ENCODE measurements around the gene RALGAPA1. TPM values are rescaled to one million over a fixed set of nuclear protein-coding genes. Genes with fewer than 3 reads are reported as not detected.

RALGAPA1 gene
- polyA plus RNA-seq, 1 donor = 33.3 TPM

- WGBS (ENCODE audit: insufficient coverage, low lambda C conversion rate) = 100% methylated on average over 1 of the region's 1 CpG
- no peaks in the 10 kb centered on the region for H3K4me1 ChIP-seq (ENCODE audit: control insufficient read depth, insufficient read depth, low read length)
- no peaks in the 10 kb centered on the region for H3K9me3 ChIP-seq (ENCODE audit: control insufficient read depth, low read depth, low read length)
- H3K27me3 ChIP-seq (ENCODE audit: control insufficient read depth, insufficient read depth, low read length) = no peaks in the 10 kb centered on the region
- H3K4me3 ChIP-seq (ENCODE audit: low read length) = no peak overlapping the region
- no peak for DNase-seq
- H3K27ac ChIP-seq (ENCODE audit: low read length) = no peak overlapping the region
- H3K36me3 ChIP-seq (ENCODE audit: control insufficient read depth, insufficient read depth, low read length) = no peaks in the 10 kb centered on the region
Measured at GRCh38 chr14:35553808-35554207, 255.3 kb downstream of the RALGAPA1 start.

- H3K4me3 ChIP-seq (ENCODE audit: low read length) = no peak overlapping the region
- no peaks in the 10 kb centered on the region for H3K4me1 ChIP-seq (ENCODE audit: control insufficient read depth, insufficient read depth, low read length)
- no peak overlapping the region for H3K27ac ChIP-seq (ENCODE audit: low read length)
- no peaks in the 10 kb centered on the region for H3K27me3 ChIP-seq (ENCODE audit: control insufficient read depth, insufficient read depth, low read length)
- DNase-seq = no peak
- H3K9me3 ChIP-seq (ENCODE audit: control insufficient read depth, low read depth, low read length) = no peaks in the 10 kb centered on the region
- no CpG with 5 or more reads among the region's 1 CpG for WGBS (ENCODE audit: insufficient coverage, low lambda C conversion rate)
- H3K36me3 ChIP-seq (ENCODE audit: control insufficient read depth, insufficient read depth, low read length) = no peaks in the 10 kb centered on the region
Measured at GRCh38 chr14:35551081-35551480, 258.0 kb downstream of the RALGAPA1 start.

GRCh38 chr14:35549551-35549950, 259.5 kb downstream of the RALGAPA1 start:
- Histone ChIP-seq H3K36me3 (ENCODE audit: control insufficient read depth, insufficient read depth, low read length) (no peaks in the 10 kb centered on the region), H3K27ac (ENCODE audit: low read length) (no peak overlapping the region), H3K4me1 (ENCODE audit: control insufficient read depth, insufficient read depth, low read length) (no peaks in the 10 kb centered on the region), H3K4me3 (ENCODE audit: low read length) (no peak overlapping the region), H3K9me3 (ENCODE audit: control insufficient read depth, low read depth, low read length) (no peaks in the 10 kb centered on the region), H3K27me3 (ENCODE audit: control insufficient read depth, insufficient read depth, low read length) (no peaks in the 10 kb centered on the region)
- 92% methylated on average over 2 of the region's 4 CpGs for WGBS (ENCODE audit: insufficient coverage, low lambda C conversion rate)
- no peak for DNase-seq

- no peak overlapping the region for H3K4me3 ChIP-seq (ENCODE audit: low read length)
- H3K9me3 ChIP-seq (ENCODE audit: control insufficient read depth, low read depth, low read length) = no peaks in the 10 kb centered on the region
- H3K27me3 ChIP-seq (ENCODE audit: control insufficient read depth, insufficient read depth, low read length) = no peaks in the 10 kb centered on the region
- DNase-seq = no peak
- no peaks in the 10 kb centered on the region for H3K4me1 ChIP-seq (ENCODE audit: control insufficient read depth, insufficient read depth, low read length)
- 96% methylated on average over 3 of the region's 5 CpGs for WGBS (ENCODE audit: insufficient coverage, low lambda C conversion rate)
- H3K27ac ChIP-seq (ENCODE audit: low read length) = no peak overlapping the region
- no peaks in the 10 kb centered on the region for H3K36me3 ChIP-seq (ENCODE audit: control insufficient read depth, insufficient read depth, low read length)
Measured at GRCh38 chr14:35543006-35543405, 266.1 kb downstream of the RALGAPA1 start.

- Histone ChIP-seq H3K27ac (ENCODE audit: low read length) (no peak overlapping the region), H3K27me3 (ENCODE audit: control insufficient read depth, insufficient read depth, low read length) (peaks cover 16% of the 10 kb centered on the region), H3K9me3 (ENCODE audit: control insufficient read depth, low read depth, low read length) (peaks cover 8% of the 10 kb centered on the region), H3K4me3 (ENCODE audit: low read length) (no peak overlapping the region), H3K36me3 (ENCODE audit: control insufficient read depth, insufficient read depth, low read length) (no peaks in the 10 kb centered on the region), H3K4me1 (ENCODE audit: control insufficient read depth, insufficient read depth, low read length) (peaks cover 1% of the 10 kb centered on the region)
- WGBS (ENCODE audit: insufficient coverage, low lambda C conversion rate) = no CpG with 5 or more reads among the region's 2 CpGs
- no peak for DNase-seq
Measured at GRCh38 chr14:35539969-35540368, 269.1 kb downstream of the RALGAPA1 start.

- Histone ChIP-seq H3K4me3 (ENCODE audit: low read length) (peak overlapping the region; percentile 21), H3K27ac (ENCODE audit: low read length) (no peak overlapping the region), H3K36me3 (ENCODE audit: control insufficient read depth, insufficient read depth, low read length) (no peaks in the 10 kb centered on the region), H3K9me3 (ENCODE audit: control insufficient read depth, low read depth, low read length) (peaks cover 10% of the 10 kb centered on the region), H3K4me1 (ENCODE audit: control insufficient read depth, insufficient read depth, low read length) (peaks cover 4% of the 10 kb centered on the region), H3K27me3 (ENCODE audit: control insufficient read depth, insufficient read depth, low read length) (peaks cover 53% of the 10 kb centered on the region)
- DNase-seq = no peak
- no CpG with 5 or more reads among the region's 37 CpGs for WGBS (ENCODE audit: insufficient coverage, low lambda C conversion rate)
Measured at GRCh38 chr14:35535483-35536112, 273.5 kb downstream of the RALGAPA1 start.

- peaks cover 4% of the 10 kb centered on the region for H3K4me1 ChIP-seq (ENCODE audit: control insufficient read depth, insufficient read depth, low read length)
- peaks cover 10% of the 10 kb centered on the region for H3K9me3 ChIP-seq (ENCODE audit: control insufficient read depth, low read depth, low read length)
- H3K4me3 ChIP-seq (ENCODE audit: low read length) = peak overlapping the region; percentile 21
- peaks cover 59% of the 10 kb centered on the region for H3K27me3 ChIP-seq (ENCODE audit: control insufficient read depth, insufficient read depth, low read length)
- no peak overlapping the region for H3K27ac ChIP-seq (ENCODE audit: low read length)
- DNase-seq = peak; percentile 49 to 71
- no CpG with 5 or more reads among the region's 55 CpGs for WGBS (ENCODE audit: insufficient coverage, low lambda C conversion rate)
- no peaks in the 10 kb centered on the region for H3K36me3 ChIP-seq (ENCODE audit: control insufficient read depth, insufficient read depth, low read length)
Measured at GRCh38 chr14:35534873-35535482, 274.1 kb downstream of the RALGAPA1 start.

GRCh38 chr14:35534208-35534872, 274.8 kb downstream of the RALGAPA1 start:
- peaks cover 4% of the 10 kb centered on the region for H3K4me1 ChIP-seq (ENCODE audit: control insufficient read depth, insufficient read depth, low read length)
- DNase-seq = peak in 1 of 2 donors; percentile 5
- H3K36me3 ChIP-seq (ENCODE audit: control insufficient read depth, insufficient read depth, low read length) = no peaks in the 10 kb centered on the region
- WGBS (ENCODE audit: insufficient coverage, low lambda C conversion rate) = no CpG with 5 or more reads among the region's 77 CpGs
- H3K27me3 ChIP-seq (ENCODE audit: control insufficient read depth, insufficient read depth, low read length) = peaks cover 63% of the 10 kb centered on the region
- H3K27ac ChIP-seq (ENCODE audit: low read length) = no peak overlapping the region
- peaks cover 10% of the 10 kb centered on the region for H3K9me3 ChIP-seq (ENCODE audit: control insufficient read depth, low read depth, low read length)
- peak overlapping the region; percentile 26 for H3K4me3 ChIP-seq (ENCODE audit: low read length)

GRCh38 chr14:35533357-35534207, 275.5 kb downstream of the RALGAPA1 start, which contains the start of gene INSM2:
TSS of gene INSM2 (plus strand) at chr14:35534164. CDS start at chr14:35534253, 89 bp downstream.
- Histone ChIP-seq H3K36me3 (ENCODE audit: control insufficient read depth, insufficient read depth, low read length) (no peaks in the 10 kb centered on the region), H3K9me3 (ENCODE audit: control insufficient read depth, low read depth, low read length) (peaks cover 10% of the 10 kb centered on the region), H3K4me3 (ENCODE audit: low read length) (peak within 1 kb of the TSS; percentile 43), H3K4me1 (ENCODE audit: control insufficient read depth, insufficient read depth, low read length) (peaks cover 4% of the 10 kb centered on the region), H3K27me3 (ENCODE audit: control insufficient read depth, insufficient read depth, low read length) (peaks cover 67% of the 10 kb centered on the region), H3K27ac (ENCODE audit: low read length) (no peak within 1 kb of the TSS)
- WGBS (ENCODE audit: insufficient coverage, low lambda C conversion rate) = no CpG with 5 or more reads among the region's 100 CpGs
- peak; percentile 25 to 58 for DNase-seq

GRCh38 chr14:35532783-35533356, 276.2 kb downstream of the RALGAPA1 start:
- Histone ChIP-seq H3K4me3 (ENCODE audit: low read length) (peak overlapping the region; percentile 21), H3K4me1 (ENCODE audit: control insufficient read depth, insufficient read depth, low read length) (peaks cover 4% of the 10 kb centered on the region), H3K27ac (ENCODE audit: low read length) (no peak overlapping the region), H3K27me3 (ENCODE audit: control insufficient read depth, insufficient read depth, low read length) (peaks cover 67% of the 10 kb centered on the region), H3K36me3 (ENCODE audit: control insufficient read depth, insufficient read depth, low read length) (no peaks in the 10 kb centered on the region), H3K9me3 (ENCODE audit: control insufficient read depth, low read depth, low read length) (peaks cover 10% of the 10 kb centered on the region)
- WGBS (ENCODE audit: insufficient coverage, low lambda C conversion rate) = no CpG with 5 or more reads among the region's 6 CpGs
- DNase-seq = peak in 1 of 2 donors; percentile 21

Data from large intestine (tissue), 3 donors.